ENCODE measurements around the gene SSR1.
"Not testable (repeated sequence)": the region's sequence is repeated elsewhere in the genome, so short reads cannot be mapped to it uniquely, and the experiment has no call there.

The SSR1 gene

DNA sequence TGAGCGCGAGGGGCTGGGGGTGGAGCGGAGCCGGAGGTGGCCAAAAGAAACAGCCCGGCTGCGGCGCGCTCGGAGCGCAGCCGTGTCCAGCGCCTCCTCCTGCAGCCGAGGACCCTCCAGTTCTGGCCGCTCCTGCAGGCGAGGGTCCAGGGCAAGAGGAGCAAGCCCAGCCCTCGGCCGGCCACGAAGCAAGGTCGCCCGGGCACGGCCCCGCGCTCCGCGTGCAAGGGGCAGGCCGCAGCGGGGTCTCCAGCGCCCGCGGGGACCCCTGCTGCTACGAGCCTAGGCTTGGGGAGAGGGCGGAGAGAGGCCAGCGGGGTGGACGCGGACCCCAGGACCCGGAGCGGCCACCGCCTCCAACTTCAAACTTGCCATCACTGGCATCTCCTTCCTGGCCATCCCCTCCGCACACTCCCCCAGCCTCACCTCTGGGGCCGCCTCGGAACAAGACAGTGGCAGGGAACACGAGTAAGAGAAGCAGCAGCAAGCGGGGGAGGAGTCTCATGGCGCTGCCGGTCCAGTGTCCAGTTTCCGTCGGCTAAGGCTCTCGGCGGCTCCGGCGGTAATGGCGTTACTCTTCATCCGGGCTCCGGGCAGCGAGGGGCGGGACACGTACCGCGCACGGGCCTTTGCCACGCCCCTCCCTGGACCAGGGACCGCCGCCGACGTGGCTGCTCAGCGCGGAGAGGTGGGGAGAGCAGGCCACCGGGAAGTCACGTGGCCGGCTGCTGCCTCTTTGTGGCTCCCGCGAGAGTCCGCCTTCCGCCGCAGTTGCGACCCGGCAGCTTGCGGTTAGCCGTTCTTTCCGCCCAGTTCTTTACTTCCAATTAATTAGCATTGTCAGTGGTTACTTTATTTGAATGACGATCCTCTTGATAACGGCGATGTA lies at the start of gene SSR1:
Gene SSR1 (minus strand): TSS at position 584 of the 889 bp plus-strand sequence. CDS start 79 bp downstream, at position 505.
- peak; percentile 95 for DNase-seq

GRCh38 chr6:7351916-7352315 lies 38.9 kb upstream of the SSR1 start:
- not testable (repeated sequence) for DNase-seq

GRCh38 chr6:7350591-7350990 lies 37.6 kb upstream of the SSR1 start:
- not testable (repeated sequence) for DNase-seq

DNA sequence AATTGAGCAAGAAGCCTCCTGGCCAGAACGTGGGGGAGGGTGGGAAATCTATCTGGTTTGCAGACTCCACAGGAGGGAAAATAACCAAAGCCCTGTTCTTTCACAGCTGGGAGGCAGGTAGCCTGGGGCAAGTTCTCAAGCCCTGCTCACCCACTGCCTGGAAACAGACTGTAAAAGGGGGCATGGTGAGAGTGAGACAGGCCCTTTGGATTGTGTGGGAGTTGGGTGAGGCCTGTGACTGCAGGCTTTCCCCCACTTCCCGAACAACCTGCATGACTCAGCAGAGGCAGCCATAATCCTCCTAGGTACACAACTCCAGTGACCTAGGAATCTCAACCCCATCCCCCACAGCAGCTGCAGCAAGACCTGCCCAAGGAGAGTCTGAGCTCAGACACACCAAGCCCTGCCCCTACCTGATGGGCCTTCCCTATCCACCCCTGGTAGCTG lies 34.6 kb upstream of the SSR1 start:
- DNase-seq, result not testable (repeated sequence)

DNA sequence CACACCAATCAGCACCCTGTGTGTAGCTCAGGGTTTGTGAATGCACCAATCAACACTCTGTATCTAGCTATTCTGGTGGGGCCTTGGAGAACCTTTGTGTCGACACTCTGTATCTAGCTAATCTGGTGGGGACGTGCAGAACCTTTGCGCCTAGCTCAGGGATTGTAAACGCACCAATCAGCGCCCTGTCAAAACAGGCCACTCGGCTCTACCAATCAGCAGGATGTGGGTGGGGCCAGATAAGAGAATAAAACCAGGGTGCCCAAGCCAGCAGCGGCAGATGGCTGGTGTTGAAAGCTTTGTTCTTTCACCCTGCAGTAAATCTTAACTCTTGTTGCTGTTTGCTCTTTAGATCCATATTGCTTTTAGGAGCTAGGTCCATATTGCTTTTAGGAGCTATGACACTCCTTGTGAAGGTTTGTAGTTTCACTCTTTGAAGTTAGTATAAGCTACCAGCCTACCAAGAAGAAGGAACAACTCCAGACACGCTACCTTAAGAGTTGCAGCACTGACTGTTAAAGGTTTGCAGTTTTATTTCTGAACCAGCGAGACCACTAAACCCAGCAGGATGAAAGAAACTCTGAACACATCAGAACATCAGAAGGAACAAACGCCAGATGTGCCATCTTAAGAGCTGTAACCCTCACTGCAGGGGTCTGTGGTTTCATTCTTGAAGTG lies 31.9 kb upstream of the SSR1 start:
- not testable (repeated sequence) for DNase-seq

- no peak for DNase-seq
Measured at GRCh38 chr6:7343546-7344475, 30.8 kb upstream of the SSR1 start.

DNA sequence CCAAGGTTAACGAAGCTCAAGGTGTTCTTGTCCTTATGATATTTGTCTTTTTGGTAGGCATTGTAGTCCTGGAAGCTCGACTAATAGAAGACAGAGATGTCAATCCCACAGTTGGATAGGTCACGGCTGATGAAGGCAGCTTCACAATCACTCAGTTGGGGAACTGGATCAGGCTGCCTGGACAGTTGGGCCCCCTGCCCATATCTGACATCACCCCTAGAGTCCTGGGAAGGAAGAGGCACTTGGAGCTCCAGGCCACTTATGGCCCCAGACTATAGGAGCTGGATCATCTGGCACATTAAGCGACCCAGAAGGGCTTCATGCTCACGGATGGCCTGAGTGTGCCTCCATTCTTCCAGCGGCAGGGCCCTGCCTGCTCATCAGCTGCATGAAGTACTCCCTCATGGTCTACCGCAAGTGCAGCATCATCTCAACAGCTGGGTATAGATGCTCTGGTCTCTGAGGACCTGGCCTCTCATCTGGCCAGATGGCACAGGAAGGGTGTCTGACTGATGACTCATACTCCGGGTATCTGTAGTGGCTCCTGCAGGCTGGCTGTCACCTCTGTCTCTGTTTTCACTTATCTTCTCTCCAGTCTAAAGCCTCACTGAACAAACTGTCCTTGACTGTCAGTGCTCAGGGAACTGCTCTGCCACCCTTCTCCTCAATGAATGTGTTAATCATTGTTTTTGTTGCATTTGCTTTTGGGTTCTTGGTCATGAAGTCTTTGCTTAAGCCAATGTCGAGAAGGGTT lies 29.2 kb upstream of the SSR1 start:
- DNase-seq, result no peak

DNA sequence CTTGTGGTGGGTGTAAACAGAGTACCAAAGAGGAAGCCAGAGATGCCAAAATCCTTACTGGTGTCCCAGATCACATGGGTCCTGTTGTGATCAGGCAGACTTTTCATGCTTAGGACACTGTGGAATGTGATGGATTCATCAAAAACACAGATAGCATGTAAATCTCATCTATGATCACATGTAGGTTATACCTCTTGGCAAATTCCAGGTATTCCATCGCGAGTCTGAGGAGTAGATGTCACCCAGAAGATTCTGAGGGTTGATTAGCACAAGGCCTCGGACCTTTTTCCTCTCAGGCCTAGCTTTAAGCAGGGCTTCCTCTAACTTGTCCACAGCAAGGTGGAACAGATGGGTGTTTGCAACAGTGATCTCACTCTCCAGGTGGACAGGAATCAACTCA lies 28.3 kb upstream of the SSR1 start:
- no peak for DNase-seq

GRCh38 chr6:7339007-7339732 lies 26.2 kb upstream of the SSR1 start:
- DNase-seq, result not testable (repeated sequence)

GRCh38 chr6:7338031-7338430 lies 25.0 kb upstream of the SSR1 start:
- no peak for DNase-seq

DNA sequence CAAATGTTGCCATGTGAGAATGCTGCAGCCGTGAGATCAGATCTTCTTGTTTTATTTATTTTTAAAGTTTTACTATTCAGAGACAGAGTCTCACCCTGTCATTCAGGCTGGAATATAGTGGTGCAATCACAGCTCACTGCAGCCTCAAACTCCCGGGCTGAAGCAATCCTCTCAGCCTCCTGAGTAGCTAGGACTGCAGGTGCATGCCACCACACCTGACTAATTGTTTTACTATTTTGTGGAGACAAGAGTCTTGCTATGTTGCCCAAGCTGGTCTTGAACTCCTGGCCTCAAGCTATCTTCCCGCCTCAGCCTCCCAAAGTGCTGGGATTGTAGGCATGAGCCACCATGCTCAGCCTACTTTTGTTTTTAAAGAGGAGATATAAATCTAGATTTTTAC lies 22.5 kb upstream of the SSR1 start:
- DNase-seq, result no peak

DNA sequence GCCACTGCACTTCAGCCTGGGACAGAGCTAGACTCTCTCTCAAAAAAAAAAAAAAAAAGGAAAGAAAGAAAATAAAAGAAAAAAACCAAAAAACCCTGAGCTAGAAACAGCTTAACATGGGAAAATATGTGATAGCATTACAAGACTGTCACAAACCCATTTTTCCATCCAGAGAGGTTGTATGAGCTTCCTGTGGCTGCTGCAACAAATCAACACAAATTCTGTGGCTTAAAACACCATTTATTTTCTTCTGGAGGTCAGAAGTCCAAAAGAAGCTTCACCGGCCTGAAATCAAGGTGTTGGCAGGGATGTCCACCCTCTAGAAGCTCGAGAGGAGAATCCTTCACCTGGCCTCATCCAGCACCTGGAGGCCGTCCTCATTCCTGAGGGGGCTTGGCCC lies 21.7 kb upstream of the SSR1 start:
- DNase-seq, result no peak

DNA sequence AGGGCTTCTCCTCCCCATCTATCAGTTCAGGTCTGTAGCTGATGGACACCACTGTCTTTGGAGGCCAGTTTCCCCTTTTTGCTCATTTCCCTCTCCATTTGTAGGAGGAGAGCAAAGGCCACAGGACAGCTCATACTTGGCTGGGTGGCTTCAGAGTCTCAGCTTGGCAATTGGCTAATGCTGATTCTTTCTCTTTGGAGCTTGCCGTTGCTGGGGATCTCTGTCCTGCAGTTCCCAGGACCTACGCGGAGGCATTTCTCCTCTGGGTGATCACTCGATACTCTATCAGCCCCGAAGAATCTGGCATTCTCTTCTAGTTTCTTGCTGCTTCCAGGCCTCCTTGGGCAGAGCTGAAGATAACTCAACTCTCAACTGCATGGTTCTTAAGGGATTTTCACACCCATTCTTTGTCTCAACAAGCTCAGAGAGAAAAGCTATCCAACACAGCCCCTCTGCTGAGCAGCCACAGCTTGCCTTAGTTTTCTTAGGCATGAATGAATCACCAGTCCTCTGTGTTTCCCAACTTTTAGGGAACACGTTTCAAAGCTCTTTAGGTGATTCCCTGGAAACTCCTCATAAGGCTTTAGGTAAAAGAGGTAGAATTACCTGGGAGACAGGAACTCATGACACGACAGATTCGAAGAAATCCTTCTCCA lies 19.2 kb upstream of the SSR1 start:
- no peak for DNase-seq

GRCh38 chr6:7331452-7331851 lies 18.5 kb upstream of the SSR1 start:
- DNase-seq, result no peak

DNA sequence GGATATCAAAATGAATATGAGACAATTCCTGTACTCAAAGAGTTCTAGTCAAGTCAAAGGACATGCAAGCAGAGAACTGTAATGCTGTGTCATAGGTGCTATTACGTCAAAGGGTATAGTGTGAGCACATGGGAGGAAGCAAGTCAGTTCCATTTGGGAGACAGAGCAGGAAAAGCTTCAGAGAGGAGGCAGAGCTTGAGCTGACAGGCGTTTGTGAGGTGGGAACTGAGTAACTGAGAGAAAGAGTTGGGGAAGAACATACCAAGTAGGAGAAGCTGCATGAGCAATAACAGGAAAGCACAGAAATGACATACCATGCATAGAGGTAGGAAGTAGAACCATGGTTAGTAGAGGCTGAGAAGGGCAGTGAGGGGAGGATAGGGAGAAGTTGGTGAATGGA lies 15.2 kb upstream of the SSR1 start:
- DNase-seq, result no peak

DNA sequence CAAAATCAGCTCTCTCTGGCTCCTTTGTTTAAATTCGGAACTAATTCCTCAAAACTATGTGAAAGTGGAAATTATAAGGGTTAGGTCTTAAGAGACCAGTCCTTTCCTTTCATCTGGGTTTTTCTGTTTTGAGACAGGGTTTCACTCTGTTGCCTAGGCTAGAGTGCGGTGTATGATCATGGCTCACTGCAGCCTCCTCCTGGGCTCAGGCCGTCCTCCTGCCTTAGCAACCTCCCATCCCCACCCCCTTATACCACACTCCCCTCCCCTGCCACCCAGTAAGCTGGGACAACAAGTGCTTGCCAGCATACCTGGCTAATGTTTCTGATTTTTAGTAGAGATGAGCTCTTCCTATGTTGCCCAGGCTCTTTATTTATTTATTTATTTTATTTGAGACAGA lies 12.8 kb upstream of the SSR1 start:
- DNase-seq, result no peak

DNA sequence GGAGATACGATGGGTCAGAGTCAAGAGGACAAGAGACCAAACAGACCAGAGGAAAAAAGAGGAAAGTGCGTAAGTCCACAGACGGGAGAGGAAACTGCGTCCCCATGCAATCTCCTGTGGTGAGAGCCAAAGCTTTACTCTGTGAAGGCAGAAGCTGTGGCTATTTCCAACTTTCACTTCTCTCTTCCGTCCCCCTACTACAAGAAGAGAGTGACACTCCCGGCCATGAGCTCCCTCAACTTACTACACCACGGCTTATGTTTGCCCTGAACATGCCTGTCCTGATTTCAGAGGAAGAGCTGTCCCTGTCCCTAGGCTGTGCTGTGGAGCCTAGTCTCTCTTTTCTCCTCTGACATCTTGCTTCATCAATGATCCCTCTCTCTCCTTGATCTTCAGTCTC lies 11.5 kb upstream of the SSR1 start:
- no peak for DNase-seq

DNA sequence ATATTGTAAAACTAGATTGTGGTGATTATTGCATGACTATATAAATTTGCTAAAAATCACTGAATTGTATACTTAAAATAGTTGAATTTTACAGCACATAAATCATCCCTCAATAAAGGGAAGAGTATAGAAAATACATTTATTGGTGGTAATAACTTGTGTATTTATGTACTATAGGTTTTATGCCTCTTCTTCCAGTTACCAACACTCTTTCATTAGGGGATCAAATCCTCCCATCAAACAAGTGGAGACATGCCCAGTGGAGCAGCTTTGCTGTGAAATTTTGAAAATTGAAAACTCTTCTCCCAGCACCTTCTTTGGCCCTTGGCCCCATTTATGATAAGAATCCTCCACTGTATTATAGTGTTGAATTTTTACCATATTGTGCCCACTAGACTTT lies 10.1 kb upstream of the SSR1 start:
- no peak for DNase-seq

DNA sequence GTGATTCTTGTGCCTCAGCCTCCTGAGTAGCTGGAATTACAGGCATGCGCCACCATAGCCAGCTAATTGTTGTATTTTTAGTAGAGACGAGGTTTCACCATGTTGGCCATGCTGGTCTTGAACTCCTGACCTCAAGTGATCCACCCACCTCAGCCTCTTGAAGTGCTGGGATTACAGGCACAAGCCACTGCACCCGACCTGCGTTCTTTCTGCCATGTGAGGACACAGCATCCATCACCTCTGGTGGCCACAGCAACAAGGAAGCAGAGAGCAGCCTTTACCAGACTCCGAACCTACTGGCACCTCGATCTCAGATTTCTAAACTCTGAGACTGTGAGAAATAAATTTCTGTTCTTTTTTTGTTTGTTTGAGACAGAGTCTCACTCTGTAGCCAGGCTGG lies 8.9 kb upstream of the SSR1 start:
- DNase-seq, result not testable (repeated sequence)

GRCh38 chr6:7319406-7319805 lies 6.4 kb upstream of the SSR1 start:
- not testable (repeated sequence) for DNase-seq

DNA sequence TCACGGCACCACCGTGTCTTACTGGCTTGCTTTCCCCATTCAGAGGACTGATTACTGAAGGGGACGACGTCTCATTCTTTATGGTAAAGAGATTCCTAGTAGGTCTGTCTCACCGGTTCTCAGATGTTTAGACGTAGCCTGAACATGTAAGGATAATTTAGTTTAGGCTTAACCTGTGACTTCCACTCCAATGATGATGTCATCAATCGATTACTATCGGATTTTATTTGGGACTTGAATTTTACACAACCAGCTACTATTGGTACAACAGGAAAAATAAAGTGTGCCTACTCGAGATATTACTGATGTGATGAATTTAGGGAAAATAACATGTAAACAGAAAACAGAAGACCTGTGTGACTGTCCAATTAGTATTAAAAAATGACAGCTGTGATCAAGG lies 4.5 kb upstream of the SSR1 start:
- DNase-seq, result no peak
